ENCODE data around the gene CCR5AS.

Gene CCR5AS

DNA sequence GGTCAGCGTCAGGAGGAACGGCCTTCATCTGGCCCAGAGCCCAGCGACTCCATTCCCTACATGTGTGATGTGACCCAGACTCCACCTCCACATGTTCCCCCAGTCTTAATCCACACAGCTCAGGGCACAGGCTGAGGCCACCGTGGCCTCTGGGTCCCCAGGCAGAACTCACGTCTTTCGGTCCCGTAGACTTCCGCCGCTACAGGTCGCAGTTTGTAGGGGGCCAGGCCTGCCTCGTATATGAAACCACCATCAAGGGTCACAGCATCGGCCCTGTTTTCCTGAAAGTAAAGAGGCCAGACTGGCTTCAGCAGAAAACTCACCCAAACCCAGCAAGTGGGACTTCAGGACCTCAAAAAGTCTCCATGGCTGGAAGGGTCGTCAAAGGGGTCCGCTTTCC is 49.3 kb upstream of the CCR5AS start:
- H3K9me3 Mint-ChIP-seq: no peaks in the 10 kb centered on the region
- no peak overlapping the region for H3K4me3 Mint-ChIP-seq
- Histone ChIP-seq H2AFZ (no peak overlapping the region), H3K27ac (ENCODE audit: low read depth) (no peak overlapping the region), H4K20me1 (replicated peaks; ENCODE audit: insufficient read depth) (no peaks in the 10 kb centered on the region), H3K4me2 (no peak overlapping the region), H3K9me2 (ENCODE audit: insufficient read depth) (no peaks in the 10 kb centered on the region), H3F3A (replicated peaks; ENCODE audit: low read depth) (no peaks in the 10 kb centered on the region), H3K27me3 (ENCODE audit: insufficient read depth) (no peaks in the 10 kb centered on the region), H3K36me3 (ENCODE audit: insufficient read depth) (no peaks in the 10 kb centered on the region), H3K4me3 (no peak overlapping the region), H3K4me1 (ENCODE audit: insufficient read depth) (no peaks in the 10 kb centered on the region), H3K79me2 (replicated peaks; ENCODE audit: insufficient read depth) (no peaks in the 10 kb centered on the region)
- TF ChIP-seq ZNF331 (CRISPR knock-in tag; IDR thresholded peaks at IDR 0.05; ENCODE audit: low read depth) (no peak), NANOG (IDR thresholded peaks at IDR 0.05; ENCODE audit: borderline replicate concordance) (no peak), EZH2phosphoT487 (IDR thresholded peaks at IDR 0.05; ENCODE audit: unreplicated experiment) (no peak), JUNB (IDR thresholded peaks at IDR 0.05; ENCODE audit: unreplicated experiment) (no peak), CREB1 (CRISPR knock-in tag; IDR thresholded peaks at IDR 0.05; ENCODE audit: low read depth) (no peak), POLR2AphosphoS5 (IDR thresholded peaks at IDR 0.05; ENCODE audit: low read depth) (no peak), STAT1 (IDR thresholded peaks at IDR 0.05; ENCODE audit: unreplicated experiment) (no peak), ZNF114 (CRISPR knock-in tag; IDR thresholded peaks at IDR 0.05) (no peak), EZH2 (IDR thresholded peaks at IDR 0.05; ENCODE audit: low read depth, unreplicated experiment) (no peak)
- TF ChIP-seq, protein P1, sequence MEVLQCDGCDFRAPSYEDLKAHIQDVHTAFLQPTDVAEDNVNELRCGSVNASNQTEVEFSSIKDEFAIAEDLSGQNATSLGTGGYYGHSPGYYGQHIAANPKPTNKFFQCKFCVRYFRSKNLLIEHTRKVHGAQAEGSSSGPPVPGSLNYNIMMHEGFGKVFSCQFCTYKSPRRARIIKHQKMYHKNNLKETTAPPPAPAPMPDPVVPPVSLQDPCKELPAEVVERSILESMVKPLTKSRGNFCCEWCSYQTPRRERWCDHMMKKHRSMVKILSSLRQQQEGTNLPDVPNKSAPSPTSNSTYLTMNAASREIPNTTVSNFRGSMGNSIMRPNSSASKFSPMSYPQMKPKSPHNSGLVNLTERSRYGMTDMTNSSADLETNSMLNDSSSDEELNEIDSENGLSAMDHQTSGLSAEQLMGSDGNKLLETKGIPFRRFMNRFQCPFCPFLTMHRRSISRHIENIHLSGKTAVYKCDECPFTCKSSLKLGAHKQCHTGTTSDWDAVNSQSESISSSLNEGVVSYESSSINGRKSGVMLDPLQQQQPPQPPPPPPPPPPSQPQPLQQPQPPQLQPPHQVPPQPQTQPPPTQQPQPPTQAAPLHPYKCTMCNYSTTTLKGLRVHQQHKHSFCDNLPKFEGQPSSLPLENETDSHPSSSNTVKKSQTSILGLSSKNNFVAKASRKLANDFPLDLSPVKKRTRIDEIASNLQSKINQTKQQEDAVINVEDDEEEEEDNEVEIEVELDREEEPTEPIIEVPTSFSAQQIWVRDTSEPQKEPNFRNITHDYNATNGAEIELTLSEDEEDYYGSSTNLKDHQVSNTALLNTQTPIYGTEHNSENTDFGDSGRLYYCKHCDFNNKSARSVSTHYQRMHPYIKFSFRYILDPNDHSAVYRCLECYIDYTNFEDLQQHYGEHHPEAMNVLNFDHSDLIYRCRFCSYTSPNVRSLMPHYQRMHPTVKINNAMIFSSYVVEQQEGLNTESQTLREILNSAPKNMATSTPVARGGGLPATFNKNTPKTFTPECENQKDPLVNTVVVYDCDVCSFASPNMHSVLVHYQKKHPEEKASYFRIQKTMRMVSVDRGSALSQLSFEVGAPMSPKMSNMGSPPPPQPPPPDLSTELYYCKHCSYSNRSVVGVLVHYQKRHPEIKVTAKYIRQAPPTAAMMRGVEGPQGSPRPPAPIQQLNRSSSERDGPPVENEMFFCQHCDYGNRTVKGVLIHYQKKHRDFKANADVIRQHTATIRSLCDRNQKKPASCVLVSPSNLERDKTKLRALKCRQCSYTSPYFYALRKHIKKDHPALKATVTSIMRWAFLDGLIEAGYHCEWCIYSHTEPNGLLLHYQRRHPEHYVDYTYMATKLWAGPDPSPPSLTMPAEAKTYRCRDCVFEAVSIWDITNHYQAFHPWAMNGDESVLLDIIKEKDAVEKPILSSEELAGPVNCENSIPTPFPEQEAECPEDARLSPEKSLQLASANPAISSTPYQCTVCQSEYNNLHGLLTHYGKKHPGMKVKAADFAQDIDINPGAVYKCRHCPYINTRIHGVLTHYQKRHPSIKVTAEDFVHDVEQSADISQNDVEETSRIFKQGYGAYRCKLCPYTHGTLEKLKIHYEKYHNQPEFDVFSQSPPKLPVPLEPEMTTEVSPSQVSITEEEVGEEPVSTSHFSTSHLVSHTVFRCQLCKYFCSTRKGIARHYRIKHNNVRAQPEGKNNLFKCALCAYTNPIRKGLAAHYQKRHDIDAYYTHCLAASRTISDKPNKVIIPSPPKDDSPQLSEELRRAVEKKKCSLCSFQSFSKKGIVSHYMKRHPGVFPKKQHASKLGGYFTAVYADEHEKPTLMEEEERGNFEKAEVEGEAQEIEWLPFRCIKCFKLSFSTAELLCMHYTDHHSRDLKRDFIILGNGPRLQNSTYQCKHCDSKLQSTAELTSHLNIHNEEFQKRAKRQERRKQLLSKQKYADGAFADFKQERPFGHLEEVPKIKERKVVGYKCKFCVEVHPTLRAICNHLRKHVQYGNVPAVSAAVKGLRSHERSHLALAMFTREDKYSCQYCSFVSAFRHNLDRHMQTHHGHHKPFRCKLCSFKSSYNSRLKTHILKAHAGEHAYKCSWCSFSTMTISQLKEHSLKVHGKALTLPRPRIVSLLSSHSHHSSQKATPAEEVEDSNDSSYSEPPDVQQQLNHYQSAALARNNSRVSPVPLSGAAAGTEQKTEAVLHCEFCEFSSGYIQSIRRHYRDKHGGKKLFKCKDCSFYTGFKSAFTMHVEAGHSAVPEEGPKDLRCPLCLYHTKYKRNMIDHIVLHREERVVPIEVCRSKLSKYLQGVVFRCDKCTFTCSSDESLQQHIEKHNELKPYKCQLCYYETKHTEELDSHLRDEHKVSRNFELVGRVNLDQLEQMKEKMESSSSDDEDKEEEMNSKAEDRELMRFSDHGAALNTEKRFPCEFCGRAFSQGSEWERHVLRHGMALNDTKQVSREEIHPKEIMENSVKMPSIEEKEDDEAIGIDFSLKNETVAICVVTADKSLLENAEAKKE (CRISPR knock-in tag; IDR thresholded peaks at IDR 0.05): no peak
- TF ChIP-seq, protein P2, sequence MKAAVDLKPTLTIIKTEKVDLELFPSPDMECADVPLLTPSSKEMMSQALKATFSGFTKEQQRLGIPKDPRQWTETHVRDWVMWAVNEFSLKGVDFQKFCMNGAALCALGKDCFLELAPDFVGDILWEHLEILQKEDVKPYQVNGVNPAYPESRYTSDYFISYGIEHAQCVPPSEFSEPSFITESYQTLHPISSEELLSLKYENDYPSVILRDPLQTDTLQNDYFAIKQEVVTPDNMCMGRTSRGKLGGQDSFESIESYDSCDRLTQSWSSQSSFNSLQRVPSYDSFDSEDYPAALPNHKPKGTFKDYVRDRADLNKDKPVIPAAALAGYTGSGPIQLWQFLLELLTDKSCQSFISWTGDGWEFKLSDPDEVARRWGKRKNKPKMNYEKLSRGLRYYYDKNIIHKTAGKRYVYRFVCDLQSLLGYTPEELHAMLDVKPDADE (IDR thresholded peaks at IDR 0.05): no peak
- TF ChIP-seq, protein P3, sequence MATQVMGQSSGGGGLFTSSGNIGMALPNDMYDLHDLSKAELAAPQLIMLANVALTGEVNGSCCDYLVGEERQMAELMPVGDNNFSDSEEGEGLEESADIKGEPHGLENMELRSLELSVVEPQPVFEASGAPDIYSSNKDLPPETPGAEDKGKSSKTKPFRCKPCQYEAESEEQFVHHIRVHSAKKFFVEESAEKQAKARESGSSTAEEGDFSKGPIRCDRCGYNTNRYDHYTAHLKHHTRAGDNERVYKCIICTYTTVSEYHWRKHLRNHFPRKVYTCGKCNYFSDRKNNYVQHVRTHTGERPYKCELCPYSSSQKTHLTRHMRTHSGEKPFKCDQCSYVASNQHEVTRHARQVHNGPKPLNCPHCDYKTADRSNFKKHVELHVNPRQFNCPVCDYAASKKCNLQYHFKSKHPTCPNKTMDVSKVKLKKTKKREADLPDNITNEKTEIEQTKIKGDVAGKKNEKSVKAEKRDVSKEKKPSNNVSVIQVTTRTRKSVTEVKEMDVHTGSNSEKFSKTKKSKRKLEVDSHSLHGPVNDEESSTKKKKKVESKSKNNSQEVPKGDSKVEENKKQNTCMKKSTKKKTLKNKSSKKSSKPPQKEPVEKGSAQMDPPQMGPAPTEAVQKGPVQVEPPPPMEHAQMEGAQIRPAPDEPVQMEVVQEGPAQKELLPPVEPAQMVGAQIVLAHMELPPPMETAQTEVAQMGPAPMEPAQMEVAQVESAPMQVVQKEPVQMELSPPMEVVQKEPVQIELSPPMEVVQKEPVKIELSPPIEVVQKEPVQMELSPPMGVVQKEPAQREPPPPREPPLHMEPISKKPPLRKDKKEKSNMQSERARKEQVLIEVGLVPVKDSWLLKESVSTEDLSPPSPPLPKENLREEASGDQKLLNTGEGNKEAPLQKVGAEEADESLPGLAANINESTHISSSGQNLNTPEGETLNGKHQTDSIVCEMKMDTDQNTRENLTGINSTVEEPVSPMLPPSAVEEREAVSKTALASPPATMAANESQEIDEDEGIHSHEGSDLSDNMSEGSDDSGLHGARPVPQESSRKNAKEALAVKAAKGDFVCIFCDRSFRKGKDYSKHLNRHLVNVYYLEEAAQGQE (IDR thresholded peaks at IDR 0.05; ENCODE audit: unreplicated experiment): no peak
- TF ChIP-seq, protein P4, sequence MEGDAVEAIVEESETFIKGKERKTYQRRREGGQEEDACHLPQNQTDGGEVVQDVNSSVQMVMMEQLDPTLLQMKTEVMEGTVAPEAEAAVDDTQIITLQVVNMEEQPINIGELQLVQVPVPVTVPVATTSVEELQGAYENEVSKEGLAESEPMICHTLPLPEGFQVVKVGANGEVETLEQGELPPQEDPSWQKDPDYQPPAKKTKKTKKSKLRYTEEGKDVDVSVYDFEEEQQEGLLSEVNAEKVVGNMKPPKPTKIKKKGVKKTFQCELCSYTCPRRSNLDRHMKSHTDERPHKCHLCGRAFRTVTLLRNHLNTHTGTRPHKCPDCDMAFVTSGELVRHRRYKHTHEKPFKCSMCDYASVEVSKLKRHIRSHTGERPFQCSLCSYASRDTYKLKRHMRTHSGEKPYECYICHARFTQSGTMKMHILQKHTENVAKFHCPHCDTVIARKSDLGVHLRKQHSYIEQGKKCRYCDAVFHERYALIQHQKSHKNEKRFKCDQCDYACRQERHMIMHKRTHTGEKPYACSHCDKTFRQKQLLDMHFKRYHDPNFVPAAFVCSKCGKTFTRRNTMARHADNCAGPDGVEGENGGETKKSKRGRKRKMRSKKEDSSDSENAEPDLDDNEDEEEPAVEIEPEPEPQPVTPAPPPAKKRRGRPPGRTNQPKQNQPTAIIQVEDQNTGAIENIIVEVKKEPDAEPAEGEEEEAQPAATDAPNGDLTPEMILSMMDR (conservative IDR thresholded peaks at IDR 0.05; ENCODE audit: low read depth in 2 of 2): no peak
- DNase-seq (ENCODE audit: low spot score) (no peak), ATAC-seq (no peak)
- no peak overlapping the region for H3K27ac Mint-ChIP-seq
- H3K36me3 Mint-ChIP-seq (ENCODE audit: low read depth): no peaks in the 10 kb centered on the region
- no peaks in the 10 kb centered on the region for H3K4me1 Mint-ChIP-seq
- H3K27me3 Mint-ChIP-seq (ENCODE audit: insufficient read depth, low read depth, poor library complexity): peaks cover 2% of the 10 kb centered on the region

Data from GM23338 (cell line).